Activated naive CD4-positive, alpha-beta T cell treated with anti-CD3 and anti-CD28 coated beads, Interleukin-2, amount 50 U/mL, for 16 hours (primary cell): ENCODE data around the gene SH2D7.

Source experiments
- DNase-seq: peaks from one replicate; pipeline ENCODE4 v3.0.0-alpha.2; 2020

SH2D7 gene

GRCh38 chr15:78104566-78105475, 12.5 kb downstream of the SH2D7 start:
- DNase-seq: no peak

DNA sequence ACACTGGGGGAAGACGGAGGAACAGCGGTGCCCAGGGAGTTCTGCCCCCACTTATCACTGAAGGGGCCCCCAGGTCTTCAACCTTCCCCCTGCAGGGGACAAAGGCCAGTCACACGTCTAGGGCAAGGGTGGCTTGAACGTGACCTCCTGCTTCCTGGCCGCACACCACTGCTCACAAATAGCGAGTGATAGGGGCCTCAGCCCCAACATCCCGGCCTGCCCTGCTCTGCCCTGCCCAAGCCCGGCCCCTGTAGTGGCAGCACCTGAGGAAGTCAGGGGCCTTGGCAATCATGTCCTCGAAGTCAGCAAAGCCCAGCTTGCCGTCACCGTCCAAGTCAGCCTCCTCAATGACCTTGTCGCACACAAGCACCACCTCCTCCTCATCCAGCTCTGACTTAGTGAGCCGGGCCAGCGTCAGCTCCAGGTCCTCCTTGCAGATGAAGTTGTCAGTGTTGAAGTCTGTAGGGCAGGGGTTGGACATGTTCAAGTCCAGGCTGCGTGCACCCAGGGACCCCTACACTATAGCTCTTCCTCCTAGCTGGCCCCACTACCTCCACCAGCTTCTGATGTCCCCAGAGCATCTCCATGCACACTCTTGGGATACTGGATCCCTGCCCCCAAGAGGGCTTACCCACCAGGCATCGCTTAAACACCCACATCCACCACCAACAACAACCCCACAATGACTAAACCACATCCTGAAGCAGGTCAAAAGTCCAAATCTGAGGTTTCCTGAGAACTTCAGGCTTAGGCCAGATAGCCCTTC, 13.3 kb downstream of the SH2D7 start:
- DNase-seq: no peak

DNA sequence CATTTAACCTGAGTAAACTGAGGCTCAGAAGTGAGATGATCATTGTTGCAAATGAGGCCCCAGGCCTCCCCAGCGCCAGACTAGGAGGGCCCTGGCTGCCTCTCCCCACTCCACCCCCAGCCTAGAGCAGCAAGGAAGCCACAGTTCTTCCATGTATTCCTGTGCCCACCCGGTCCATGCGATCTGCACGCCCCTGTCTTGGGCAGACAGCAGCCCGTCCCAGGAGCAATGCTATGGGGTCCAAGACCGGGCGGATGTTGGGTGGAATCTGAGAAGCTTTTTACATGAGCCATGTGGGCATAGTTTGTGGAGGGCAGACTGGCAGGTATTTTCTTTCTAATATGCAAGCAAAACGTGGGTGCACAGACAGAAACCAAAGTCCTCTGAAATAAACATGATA, 15.1 kb downstream of the SH2D7 start:
- DNase-seq: no peak

DNA sequence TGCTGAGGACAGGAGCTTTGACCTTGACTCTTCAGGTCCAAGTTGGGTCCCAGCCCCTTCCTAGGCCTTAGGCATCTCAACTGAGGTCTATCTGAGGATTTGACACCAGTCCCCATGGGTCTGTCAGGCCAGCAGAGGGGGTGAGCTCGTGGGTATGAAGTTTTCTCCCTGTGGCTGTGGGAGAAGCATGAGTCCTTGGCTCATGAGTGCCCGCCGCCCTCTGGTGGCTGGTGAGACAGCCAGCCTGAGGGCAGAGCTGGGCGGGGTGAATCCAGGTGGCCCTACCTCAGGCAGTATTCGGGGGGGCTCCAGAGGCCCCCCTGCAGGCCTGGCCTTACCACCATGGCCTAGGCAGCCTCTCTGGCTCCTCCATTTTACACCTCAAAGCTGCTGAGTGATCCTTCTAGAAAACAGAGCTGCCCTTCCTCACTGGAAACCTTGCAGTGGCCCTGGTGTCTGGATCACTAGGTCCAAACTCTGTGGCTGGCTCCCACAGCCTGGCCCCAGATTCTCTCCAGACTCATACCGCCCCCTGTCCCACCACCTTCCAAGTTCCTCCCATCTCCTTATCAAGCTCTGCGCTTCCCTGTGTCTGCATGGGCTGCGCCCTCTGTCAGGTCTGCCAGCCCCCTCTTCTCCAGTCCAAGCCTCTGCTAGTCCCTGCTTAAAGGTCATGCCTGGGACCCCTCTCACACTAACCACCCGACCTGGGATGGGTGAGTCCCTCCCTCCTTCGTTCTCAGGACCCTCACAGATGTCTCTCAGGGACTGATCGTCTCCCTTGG, 16.1 kb downstream of the SH2D7 start:
- DNase-seq: peak; percentile 85

- DNase-seq: no peak
Measured at GRCh38 chr15:78109156-78109555, 16.8 kb downstream of the SH2D7 start.

GRCh38 chr15:78110096-78110495, 17.7 kb downstream of the SH2D7 start:
- DNase-seq: no peak

- DNase-seq: no peak
Measured at GRCh38 chr15:78110916-78111475, 18.6 kb downstream of the SH2D7 start.

- DNase-seq: no peak
Measured at GRCh38 chr15:78111788-78112187, 19.4 kb downstream of the SH2D7 start.

DNA sequence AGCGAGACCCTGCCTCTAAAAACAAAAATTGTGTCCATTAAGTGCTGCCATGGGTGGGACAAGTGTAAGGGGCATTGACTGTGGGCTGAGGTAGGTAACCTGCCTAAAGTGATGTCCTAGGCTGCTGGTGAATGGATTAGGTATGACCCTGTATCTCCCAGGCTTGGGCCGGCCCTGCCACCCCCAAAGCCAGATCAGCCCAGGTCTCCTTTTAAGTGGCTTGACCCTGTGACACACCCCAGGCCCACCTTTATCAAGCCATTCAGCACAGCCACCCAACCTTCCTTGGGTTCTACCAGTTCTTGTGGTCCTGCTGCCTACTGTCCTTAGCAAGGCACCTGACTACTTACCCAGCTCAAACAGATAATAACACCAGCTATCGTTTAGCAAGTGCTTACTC, 20.2 kb downstream of the SH2D7 start:
- no peak for DNase-seq

- DNase-seq: no peak
Measured at GRCh38 chr15:78120523-78120922, 28.2 kb downstream of the SH2D7 start.

DNA sequence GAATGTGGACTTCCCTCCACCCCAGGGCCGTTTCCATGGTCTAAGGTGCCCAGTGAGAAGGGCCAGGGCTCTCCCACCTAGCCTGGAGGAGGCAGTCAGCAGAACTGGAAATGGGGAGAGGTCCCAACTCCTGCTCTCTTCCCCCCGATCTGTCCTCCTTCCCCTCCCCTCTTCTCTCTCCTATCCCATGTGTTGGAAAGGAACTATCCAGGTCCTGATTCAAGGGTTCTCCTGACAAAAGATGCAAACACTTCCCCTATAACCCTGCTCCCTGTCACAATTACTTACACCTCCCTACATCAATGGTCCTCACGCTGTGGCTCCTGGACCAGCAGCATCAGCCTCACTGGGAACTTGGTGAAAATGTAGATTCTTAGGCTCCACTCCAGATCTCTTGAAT, 32.9 kb downstream of the SH2D7 start:
- DNase-seq: no peak

DNA sequence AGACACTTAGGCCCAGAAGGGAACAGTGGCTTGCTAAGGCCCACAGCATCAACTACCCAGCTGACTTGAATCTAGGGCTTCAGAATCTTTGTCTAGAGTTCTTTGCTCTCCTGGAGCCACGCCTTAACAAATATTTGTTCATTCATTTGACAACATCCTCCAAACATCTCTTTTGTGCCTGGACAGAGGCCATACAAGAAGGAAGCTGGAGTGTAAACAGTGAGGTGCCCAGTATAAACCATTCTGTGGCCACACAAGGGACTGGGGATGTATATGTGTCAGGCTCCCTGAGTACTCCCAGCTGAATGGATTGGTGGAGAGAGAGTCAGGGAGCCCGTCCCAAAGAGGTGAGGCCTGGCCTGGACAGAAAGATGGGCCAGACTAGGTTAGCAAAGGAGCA, 35.5 kb downstream of the SH2D7 start:
- DNase-seq: no peak

GRCh38 chr15:78129077-78129750, 36.9 kb downstream of the SH2D7 start:
- DNase-seq: no peak

GRCh38 chr15:78129751-78130287, 37.5 kb downstream of the SH2D7 start:
- no peak for DNase-seq

GRCh38 chr15:78130466-78131294, 38.3 kb downstream of the SH2D7 start:
- DNase-seq: no peak

DNA sequence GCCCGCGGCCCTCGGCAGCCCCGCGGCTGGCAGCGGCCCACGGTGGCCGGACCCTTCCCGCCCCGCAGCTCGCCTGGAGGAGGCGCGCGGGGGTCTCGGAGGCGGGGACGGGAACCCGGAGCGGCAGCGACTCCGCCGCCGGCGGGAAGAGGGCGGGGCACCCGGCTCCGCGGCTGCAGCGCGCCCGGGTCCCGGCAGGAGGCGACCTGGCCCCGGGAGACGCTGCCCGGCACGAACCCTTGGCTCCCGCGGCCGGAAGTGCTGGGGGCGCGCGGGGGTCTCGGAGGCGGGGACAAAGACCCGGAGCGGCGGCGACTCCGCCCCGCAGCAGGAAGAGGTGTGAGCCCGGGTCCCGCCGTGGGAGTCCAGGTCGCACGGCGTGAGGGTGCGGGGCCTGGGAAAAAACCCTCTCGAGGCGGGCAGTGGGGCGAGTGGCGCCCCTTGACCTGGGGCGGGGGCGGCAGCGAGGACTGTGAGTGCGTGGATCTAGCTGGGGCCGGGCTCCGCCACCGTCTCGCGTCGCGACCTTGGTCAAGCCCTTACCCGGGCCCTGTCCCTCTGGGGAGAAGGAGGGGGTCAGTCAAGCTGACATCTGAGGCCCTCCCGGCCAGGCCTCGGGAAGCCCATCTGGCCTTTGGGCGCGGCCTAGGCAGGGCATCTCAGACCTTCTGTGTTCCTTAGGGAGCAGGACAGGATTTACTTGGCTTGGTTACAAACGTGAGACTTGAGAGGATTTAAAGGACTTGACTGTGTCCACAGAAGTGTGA, 39.1 kb downstream of the SH2D7 start, which contains the start of gene CIB2:
Gene CIB2 (minus strand): TSS at position 151 of the 767 bp plus-strand sequence. CDS start 230 bp downstream, outside the sequence.
- DNase-seq: peak; percentile 80

GRCh38 chr15:78133801-78134200, 41.4 kb downstream of the SH2D7 start:
- no peak for DNase-seq

DNA sequence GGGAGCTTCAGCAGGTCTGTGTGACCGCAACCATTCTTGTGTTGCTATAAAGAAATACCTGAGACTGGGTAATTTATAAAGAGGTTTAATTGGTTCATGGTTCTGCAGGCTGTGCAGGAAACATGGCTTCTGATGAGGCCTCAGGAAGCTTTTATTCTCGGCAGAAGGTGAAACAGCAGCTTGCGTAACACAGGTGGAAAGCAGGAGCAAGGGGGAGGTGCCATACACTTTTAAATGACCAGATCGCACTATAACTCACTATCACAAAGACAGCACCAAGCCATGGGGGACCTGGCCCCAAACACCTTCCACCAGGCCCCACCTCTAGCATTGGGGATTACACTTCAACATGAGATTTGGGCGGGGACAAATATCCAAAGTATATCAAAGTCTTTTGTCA, 47.2 kb downstream of the SH2D7 start:
- DNase-seq: no peak

DNA sequence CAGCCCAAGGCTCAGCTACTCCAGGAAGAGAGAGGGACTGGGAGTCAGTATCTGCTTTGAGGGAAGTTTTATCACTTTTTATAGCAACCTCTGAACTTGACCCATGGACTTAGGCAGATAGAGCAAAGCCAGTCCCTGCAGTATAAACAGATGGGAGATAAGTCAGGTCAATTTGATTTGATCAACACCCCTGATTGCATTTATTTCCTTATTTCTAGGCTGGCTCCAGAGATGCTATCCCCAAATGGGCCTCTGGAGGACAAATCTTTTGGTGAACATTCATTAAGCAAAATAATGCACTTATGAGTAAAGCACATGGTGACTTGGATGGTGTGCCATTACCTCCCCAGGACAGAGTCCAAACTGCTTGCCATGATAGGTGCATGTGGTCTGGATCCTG, 47.9 kb downstream of the SH2D7 start:
- no peak for DNase-seq

DNA sequence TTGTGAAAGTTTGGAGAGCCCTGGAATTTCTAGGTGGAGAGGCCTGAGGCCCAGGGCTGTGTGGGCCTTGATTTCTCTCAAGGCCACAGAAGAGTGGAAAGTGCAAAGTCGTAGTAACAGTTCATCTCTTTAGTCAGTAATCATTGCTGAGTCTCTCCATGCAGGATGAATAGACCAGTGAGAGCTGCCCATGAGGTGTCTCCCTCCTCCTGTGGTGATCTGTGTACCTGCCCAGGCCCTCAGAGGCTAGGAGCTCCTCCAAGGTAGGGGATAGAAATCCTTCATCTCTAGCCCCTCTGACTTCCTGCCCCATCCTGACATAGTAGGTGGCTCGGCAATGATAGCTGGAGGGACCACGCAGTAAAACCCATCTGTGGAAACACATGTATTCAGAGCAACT, 50.0 kb downstream of the SH2D7 start:
- DNase-seq: no peak
